PC-3 (cell line): ENCODE measurements around the gene SLC9A9.

Source experiments
- EZH2 ChIP-seq: fragments of 300-600 bp; sonication (generic); IDR thresholded peaks from one replicate; pipeline ENCODE4 v1.6.1; 2017; ENCODE audit warnings: antibody characterized with exemption, mild to moderate bottlenecking, low read length; ENCODE audit not compliant: unreplicated experiment
- TF ChIP-seq, protein P1 (sequence below): fragments of 300-600 bp; sonication (generic); conservative IDR thresholded peaks from 2 replicates; pipeline ENCODE4 v1.5.1; 2017; ENCODE audit warnings: antibody characterized with exemption, low read depth, mild to moderate bottlenecking, low read length

DNA sequence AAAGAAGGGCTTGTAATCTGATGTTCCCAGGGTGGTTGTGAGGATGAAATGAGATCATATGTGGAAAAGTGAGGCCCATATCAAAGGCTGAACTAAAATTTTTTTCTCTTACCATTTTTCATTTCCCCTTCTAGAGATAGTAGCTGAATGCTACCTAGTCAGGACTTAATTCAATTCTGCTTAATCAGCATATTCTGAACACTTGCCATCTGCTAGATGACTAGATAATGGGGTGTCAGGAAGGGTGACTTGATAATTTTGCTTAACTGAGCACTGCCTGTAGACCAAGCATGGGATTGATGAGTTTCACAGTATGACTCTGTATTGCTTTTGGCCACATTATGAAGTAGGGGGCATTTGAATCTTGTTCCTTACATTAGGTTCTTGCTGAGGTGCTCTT lies 592.5 kb downstream of the SLC9A9 start:
- TF ChIP-seq, protein P1, sequence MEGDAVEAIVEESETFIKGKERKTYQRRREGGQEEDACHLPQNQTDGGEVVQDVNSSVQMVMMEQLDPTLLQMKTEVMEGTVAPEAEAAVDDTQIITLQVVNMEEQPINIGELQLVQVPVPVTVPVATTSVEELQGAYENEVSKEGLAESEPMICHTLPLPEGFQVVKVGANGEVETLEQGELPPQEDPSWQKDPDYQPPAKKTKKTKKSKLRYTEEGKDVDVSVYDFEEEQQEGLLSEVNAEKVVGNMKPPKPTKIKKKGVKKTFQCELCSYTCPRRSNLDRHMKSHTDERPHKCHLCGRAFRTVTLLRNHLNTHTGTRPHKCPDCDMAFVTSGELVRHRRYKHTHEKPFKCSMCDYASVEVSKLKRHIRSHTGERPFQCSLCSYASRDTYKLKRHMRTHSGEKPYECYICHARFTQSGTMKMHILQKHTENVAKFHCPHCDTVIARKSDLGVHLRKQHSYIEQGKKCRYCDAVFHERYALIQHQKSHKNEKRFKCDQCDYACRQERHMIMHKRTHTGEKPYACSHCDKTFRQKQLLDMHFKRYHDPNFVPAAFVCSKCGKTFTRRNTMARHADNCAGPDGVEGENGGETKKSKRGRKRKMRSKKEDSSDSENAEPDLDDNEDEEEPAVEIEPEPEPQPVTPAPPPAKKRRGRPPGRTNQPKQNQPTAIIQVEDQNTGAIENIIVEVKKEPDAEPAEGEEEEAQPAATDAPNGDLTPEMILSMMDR = no peak
- TF ChIP-seq EZH2 = no peak
